HG03378 (cell line): Measurements from ENCODE around the gene TMEM9.

Source experiments
- ATAC-seq: cut with Tn5 transposase; IDR thresholded peaks from one replicate; pipeline ENCODE4 v1.9.1; 2021; ENCODE audit warnings: mild to moderate bottlenecking, moderate library complexity; ENCODE audit not compliant: unreplicated experiment

TMEM9 gene

DNA sequence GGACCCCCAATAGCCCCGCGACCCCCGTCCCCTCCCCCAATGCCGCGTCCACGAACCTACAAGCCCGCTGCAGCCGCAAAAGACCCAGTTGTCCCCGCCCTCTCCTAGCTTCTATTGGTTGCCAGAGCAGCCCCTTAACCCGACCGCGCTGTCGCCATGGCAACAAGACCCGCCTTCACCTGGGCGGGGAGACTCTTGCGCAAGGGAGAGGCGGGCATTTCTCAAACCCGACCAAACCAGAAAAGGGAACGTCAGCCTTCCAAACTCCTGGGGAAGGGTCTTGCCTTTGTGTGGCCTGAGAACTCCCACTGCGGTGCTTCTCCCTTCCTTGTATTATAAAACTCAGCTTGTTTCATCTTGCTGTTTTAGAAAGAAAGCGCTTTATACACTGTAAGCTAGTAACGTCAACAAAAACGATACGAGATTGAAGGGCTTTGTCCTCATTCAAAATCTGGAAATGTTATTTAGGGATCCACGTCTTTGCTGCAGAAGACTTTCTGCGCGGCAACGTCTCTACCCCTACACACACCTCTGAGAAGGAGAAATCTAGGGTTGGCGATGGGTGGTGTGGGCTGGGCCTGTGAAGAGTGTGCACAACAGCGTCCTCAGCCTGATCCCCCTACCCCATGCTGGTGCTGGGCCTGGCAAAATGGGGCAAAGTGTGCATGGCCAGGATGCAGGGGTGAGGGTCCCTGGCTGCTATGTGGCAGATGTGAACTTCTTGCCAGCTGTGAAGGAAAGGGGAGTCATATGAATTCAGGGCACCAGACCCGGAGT is at the start of gene TMEM9:
Gene TMEM9 (minus strand): TSS at position 86 of the 777 bp plus-strand sequence. CDS start 551 bp downstream, outside the sequence.
- peak; percentile 88 for ATAC-seq

DNA sequence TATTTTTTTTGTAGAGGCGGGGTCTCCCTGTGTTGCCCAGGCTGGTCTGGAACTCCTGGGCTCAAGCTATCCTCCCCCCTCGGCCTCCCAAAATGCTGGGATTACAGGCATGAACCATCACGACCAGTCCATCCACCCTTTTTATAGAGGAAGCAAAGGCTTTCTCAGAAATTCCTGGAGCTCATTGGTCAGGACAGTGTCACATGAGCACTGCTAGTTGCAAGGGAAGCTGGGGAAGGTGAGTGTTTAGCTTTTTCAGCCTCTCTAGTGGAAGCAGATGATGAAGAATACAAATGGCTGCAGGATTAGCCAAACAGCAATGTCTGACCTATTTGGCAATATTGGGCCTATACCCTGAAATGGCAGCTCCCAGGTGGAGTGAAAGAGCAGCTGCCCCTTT is 44.3 kb upstream of the TMEM9 start:
- no peak for ATAC-seq

DNA sequence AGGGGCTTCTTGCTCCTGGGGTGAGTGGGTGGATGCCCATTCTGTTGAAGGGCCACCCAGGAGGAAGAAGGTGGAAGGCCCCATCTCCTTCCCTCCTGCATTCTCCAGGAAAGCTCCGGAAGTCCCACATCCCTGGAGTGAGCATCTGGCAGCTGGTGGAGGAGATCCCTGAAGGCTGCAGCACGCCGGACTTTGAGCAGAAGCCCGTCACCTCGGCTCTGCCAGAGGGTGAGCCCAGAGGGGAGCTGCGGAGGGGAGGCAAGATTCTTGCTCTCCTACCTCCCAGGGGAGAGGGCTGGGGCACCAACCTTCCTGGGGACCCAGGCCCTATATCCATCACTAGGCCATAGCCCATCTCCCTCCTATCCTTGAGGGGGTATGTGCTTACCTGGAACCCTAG is 39.8 kb upstream of the TMEM9 start:
- ATAC-seq = no peak

DNA sequence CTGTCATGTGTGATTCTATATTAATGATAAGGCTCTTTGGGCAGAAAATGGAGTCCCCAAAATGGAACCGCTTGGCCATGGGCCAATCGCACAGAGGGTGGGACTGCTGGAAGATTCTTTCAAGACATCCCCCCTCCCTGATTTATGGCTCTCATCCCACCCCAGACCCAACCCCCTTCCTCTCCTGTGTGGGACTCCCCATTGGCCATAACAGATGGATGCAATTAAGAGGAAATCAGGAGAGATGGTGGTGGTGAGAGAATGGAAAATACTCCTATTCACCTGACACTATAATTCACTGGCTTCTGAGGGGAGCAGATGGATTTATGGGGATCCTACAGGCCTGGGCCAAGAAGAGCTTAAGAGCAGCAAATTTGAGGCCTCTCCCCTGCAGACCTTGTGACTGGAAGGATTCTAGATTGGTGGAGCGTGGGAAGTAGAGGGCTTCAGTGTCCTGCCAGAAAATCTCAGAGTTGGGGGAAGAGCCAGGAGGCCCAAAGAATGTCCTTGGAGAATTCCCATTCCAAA is 38.1 kb upstream of the TMEM9 start:
- ATAC-seq = no peak

DNA sequence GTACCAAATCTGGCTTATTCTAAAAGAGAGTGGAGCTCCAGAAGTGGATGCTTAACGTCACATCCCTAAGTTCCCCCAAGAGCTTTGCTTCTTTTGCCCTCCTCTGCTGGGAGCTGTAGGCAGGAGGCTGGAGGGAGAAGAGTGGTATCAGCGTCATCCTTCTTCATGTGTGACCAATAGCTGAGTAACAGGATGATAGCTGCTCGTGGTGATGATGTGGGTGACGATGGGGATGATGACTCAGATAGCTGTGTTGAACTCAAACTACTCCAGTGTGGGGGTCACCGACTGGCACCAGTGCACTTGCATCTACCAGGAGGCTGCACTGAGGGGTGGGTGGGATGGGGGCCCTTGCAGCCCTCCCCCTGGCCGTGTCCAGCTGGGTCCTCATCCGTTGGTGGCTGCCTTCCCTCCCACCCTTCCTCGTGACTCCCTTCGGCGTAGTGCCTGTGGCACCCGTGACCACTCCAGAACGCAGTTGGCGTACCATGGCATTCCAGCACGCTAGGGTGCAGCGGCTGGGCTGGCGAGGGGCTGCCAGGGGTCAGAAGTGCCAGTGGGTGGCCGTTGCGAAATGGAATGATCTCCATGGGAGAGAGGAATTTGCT is 37.5 kb upstream of the TMEM9 start:
- no peak for ATAC-seq

DNA sequence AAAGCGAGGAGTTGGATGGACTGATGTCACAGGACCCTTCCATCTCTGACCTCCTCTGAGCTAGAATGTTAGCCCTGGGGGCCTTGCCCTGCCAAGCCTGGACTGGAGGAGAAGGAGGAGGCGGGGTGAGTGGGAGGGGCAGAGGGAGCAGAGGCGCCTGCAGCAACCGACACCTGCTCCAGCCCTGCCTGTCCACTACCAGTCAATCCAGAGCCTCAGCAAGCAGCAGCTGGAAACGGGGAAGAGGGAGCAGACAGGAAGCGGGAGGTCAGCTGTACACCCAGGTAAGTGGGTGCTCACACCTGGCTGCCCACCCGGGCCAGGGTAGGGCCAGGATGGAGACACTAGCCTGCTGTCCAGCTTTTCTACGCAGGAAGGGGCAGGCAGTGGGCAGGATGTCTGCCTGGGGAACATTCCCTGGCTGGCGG is 36.4 kb upstream of the TMEM9 start, which contains the start of gene IGFN1:
Gene IGFN1 (plus strand): TSS at position 201 of the 428 bp plus-strand sequence. CDS start 2,470 bp downstream, outside the sequence.
- ATAC-seq = no peak

DNA sequence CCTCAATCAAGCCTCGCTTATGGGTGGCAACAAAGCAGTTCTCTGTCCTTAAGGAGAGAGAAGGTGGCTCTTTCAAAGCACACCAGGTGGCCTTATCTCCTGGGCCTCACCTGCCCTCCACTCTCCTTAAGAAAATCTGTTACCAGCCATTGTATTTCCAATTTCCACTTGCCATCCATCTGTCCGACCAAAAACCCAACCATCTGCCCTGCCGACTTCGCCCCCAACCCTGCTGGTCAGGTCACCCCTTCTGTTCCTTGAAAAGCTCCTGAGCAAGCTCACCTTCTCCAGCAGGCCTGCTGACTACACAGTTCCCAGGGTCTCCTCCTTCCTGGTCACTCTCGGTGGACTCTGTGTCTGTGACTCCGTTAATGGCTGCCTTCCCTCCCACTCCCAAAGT is 35.7 kb upstream of the TMEM9 start:
- ATAC-seq = no peak

DNA sequence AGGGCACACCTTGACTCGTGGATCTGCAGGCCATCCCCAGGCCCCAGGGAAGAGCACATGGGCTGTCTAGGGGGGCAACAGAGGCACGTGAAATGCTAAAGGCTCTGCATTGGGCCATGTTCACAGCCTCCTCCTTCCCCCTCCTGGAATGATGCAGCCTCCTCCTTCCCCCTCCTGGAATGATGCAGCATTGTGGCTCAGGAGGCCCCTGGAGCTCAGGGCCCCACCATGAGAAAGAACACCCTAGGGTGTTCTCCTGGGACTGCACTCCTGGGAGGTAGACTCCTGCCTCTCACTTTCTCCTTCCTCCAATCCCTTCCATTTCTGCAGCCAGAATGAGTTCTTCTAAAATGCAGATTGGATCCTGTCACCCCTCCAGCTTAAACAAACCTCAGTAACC is 34.8 kb upstream of the TMEM9 start:
- ATAC-seq = no peak

DNA sequence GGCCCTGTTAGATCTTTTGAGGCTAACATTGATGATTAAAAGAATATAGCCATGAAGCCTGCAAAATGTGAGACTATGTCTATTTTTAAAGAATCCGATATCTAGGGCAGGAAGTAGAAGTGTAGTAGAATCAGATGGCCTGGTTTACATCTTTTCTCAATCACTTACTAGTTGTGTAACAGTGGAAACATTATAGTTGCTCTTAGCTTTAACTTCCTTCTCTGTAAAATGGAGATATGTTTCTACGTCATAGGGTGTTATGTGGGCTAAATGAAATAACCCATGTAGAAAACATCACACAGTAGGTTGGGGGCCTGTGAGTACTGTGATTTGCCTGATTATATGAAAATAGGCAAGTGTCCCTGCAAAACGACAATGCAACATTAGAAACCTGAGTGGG is 31.9 kb upstream of the TMEM9 start:
- ATAC-seq = no peak

DNA sequence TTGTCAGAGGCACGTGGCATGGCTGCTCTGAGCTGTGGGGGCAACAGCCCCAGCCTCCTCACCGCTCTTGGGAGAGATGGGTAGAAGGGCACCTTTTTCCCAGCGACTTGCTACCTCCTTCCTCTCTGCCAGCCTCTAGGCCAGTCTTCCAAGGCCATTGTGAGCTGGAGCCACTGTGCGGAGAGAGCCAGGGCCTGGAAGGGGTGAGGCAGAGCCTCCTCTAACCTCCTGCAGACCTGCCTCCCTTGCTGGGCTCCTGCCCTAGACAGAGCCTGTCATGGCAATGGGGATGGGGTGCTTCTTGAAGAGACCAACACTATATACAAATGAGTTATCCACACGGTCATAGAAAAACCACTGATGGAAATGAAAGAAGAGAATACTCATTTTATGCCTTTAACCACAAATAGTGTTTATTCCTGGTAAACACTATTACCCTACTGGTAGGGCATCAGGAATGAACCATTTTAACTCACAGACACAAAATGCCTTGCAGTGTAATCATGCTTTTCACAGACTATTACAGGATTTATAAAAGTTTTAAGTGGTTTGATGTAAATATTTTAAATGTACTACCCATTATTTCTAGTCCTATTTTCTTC is 31.4 kb upstream of the TMEM9 start:
- no peak for ATAC-seq

DNA sequence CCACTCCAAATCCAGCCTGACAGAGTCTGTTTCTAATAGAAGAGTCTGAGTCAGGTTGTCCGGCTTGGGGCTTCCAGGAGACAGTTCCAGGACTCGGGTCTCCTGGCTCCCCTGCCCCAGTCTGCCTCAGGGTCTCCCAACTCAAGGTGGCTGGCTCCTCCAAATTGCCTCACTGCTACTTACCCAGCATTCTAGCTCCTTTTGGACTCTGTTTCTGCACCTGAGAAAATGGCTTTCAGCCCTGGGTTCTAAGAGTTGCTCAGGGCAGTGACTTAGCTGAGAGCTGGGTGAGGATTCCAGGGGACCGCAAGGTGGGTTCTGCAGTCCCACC is 30.8 kb upstream of the TMEM9 start:
- no peak for ATAC-seq

DNA sequence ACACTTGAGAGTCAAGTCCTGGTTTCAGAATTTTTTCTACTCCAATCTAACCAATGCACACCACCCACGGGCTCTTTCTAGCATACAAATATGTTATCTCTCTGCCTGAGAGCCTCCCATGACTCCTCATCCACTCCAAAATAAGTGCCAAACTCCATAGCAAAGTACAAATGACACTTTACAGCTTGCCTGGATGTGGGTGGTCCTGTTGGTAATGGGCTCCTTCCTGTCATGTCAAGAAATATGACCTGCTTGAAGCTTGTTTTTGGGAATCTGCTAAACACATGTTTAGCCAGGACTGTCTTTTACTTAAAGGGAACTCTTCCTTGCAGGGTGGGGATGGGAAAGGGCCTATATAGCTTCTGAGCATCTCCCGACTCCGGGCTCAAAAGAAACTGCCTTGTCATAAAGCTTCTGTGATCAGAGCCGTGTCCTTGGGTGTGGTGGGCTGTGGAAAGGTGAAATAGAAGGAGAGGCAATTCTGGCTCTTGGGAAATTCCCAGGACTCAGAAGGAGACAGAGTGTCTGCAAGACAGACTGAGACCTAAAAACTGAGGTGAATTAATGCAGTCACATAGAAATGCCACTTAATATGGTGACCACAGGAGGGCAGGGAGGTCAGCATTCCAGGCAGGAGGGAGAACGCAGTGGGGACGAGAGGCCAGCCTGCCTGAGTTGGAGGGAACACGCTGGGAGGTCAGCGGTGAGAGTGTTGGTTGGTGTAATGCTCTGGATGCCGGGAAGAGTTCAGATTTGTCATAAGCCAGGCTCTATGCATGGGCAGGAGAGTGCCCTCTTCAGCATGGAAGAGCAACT is 30.2 kb upstream of the TMEM9 start:
- no peak for ATAC-seq

DNA sequence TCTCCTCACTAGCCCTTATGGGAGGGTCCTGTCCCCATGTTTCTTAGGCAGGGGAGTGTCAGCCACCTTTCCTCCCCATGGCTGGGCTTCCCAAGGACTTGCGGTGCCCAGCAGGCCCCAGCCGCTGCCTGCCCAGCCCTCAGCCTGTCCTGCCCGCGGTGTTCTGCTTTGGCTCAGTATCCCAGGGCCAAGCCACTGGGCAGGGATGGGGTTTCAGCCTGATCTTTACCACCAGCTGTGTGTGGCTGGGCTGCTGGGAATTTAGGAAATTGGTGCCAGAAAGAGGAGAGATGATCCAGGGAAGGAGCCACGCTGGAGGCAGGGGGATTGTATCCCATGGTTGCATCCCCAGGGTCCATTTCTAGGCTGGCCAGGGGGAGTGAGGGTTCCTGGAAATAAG is 29.5 kb upstream of the TMEM9 start:
- no peak for ATAC-seq

DNA sequence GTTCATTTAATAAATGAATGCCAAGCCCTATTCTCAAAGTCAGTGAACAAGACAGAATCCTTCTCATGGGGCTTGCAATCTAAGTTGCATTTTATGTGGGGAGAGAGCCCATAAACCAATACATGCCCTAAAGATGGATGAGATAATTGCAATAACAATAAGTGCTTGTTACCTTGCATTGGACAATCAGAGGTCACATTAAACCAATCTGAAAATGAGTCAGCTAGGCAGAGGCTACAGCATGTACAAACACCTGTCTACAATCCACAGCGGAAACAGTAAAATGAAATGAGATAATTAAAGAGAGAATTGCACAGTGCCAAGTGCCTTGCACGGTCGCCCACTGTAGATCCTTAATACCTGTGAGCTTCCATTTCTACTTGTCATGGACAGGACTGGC is 28.9 kb upstream of the TMEM9 start:
- no peak for ATAC-seq

DNA sequence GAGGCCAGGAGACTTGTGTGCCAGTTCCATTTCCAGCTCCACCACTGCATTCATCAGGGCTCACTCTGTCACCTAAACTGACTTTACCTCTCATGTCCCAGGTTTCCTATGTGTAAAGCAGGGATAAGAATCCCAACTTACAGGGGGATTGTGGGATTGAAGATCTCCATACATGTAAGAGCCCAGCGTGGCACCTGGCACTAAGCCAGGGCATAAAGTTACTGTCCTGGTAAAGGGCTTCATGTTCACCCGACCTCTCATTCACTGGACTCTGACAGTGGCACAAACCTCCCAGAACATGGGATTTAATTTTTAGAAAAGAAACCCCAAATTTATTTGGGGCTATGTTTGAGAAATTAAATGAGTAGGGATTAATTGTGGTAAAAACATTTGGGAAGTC is 27.5 kb upstream of the TMEM9 start:
- ATAC-seq = no peak

DNA sequence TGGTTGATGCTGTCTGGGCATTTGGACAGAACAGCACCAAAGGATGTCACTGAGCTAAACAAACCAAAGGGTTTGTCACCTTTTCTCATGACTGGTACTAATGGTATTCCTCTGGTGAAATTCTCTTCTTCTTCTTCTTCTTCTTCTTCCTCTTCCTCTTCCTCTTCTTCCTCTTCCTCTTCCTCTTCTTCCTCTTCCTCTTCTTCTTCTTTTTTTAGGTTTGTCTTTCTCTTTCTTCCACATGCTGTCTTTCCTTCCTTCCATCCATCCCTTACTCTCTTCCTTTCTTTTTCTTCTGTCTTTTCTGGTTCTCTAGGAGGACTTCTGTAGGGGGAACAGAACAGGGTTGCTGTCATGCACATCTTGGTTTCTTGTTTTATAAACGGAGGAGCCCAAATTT is 27.0 kb upstream of the TMEM9 start:
- ATAC-seq = no peak

DNA sequence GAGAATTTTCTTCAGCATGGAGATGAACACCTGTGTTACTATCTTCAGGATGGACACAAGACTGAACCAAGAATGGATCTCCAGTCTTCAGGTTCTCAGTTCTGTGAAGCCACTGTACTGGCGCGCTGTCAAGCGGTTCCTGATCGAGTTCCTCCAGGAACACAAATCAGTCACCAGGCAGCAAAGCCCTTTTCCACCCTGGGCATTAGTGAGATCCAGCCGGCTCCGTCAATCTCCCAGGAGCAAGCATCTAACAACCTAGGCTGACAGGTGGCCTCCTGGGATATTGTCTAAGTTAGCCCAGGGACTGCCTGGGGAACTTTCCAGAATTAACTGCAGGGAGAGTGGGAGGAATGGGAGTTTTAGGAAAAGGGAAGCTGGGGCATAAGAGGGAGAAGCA is 26.6 kb upstream of the TMEM9 start:
- ATAC-seq = no peak

DNA sequence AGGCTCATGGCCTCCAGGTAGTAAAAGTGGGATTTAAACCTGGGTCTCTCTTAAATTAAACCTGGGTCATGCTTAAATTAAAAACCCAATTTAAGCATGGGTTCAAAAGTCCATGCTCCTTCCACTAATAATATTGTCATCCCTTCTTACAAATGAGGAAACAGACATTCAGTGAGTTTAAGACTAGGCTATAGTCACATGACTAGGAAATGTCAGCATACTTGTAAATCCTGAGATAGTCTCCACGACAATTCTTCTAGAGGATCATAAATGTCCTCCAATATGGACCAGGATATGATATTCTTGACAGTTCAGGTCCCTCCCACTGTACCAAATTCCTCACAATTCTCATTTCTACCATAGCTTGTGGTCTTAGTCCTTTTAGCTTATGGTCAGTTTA is 25.9 kb upstream of the TMEM9 start:
- ATAC-seq = no peak

DNA sequence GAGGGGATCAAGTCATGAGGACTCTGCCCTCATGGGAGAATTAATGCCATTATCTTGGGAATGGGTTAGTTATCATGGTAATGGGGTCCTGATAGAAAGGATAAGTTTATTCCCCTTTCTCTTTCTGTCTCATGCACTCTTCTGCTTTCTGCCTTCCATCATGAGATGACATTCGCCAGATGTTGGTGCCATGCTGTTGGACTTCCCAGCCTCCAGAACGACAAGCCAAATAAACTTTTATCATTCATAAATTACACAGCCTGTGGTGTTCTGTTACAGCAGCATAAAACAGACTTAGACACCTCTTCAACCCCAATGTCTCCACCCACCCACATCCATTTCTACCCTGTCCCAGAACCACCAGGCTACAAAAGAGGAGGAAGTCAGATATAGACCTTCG is 24.4 kb upstream of the TMEM9 start:
- ATAC-seq = no peak

DNA sequence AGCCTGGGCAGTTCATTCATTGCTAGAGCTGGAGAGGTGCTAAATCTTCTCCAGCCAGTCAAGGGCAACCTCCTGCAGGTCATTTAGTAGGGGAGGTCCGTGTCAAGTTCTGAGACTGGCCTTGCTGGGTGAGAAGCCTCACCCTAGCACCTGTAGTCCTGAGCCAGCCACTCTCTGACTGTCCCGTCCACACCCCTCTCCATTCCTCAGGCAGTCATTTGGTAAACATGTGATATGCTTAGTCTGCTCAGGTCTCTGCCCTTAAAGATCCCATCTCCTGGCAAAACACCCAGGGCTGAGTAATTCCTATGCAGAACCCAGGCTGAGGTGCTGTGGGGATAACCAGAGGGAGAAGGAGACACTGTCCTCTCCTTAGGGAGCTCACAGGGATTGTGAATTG is 22.7 kb upstream of the TMEM9 start:
- no peak for ATAC-seq

DNA sequence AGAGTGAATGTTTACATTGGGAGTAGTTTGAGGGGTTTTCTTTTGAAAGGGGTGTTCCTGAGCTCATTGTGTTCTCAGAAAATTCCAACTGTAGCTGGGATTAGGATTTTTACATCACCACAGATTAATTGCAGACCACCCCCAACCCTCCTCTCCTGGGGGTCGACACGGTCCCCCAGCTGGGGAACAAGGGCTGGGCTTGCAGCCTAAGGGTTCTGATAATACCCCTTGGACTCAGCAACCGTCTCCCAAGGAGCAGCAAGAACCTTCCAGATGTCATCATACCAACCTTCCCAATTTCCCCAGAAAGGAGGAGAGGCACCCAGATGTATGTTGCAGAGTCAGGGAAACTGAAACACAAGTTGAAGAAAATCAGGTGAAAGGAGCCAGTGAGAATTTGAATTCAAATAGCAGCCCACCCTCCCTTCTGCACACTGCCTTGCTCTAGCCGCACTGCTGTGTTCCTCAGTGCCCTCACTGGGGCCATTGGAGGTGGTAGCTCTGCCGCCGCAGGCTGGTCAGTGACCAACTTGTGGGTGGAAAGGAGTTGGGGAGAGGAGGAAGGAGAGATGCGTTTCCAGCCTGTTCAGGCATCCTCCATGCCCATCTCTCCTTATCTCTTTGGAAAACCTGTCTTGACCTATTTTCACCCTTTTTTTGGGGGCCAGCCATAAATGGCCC is 21.7 kb upstream of the TMEM9 start:
- ATAC-seq = no peak
